ENCODE measurements around the gene TSPAN5. TPM values are rescaled to one million over a fixed set of nuclear protein-coding genes. Genes with fewer than 3 reads are reported as not detected.

Gene TSPAN5
- total and polyA plus RNA-seq, 8 donors, result 0.23 to 2.6 (median 1.2) TPM

- TF ChIP-seq, protein P1, sequence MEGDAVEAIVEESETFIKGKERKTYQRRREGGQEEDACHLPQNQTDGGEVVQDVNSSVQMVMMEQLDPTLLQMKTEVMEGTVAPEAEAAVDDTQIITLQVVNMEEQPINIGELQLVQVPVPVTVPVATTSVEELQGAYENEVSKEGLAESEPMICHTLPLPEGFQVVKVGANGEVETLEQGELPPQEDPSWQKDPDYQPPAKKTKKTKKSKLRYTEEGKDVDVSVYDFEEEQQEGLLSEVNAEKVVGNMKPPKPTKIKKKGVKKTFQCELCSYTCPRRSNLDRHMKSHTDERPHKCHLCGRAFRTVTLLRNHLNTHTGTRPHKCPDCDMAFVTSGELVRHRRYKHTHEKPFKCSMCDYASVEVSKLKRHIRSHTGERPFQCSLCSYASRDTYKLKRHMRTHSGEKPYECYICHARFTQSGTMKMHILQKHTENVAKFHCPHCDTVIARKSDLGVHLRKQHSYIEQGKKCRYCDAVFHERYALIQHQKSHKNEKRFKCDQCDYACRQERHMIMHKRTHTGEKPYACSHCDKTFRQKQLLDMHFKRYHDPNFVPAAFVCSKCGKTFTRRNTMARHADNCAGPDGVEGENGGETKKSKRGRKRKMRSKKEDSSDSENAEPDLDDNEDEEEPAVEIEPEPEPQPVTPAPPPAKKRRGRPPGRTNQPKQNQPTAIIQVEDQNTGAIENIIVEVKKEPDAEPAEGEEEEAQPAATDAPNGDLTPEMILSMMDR (IDR thresholded peaks at IDR 0.05), result no peak
- DNase-seq, result no peak
- Histone ChIP-seq H3K36me3 (no peaks in the 10 kb centered on the region), H3K27ac (no peak overlapping the region), H3K4me3 (no peak overlapping the region), H3K9me3 (no peaks in the 10 kb centered on the region), H3K27me3 (no peaks in the 10 kb centered on the region), H3K4me1 (peaks cover 0 to 10% (median 0%) of the 10 kb centered on the region in 3 donors)
- intact Hi-C loops (cut with DNase I), result no loop called here
- no peak for FAIRE-seq
- whole genome bisulfite sequencing, 2 donors, result 54 to 58% methylated on average over 3 of the region's 3 CpGs
- peak in 2 of 4 donors; percentile 8 to 11 for ATAC-seq
These were observed 30.7 kb downstream of the TSPAN5 start for GRCh38 chr4:98627531-98628257.

DNA sequence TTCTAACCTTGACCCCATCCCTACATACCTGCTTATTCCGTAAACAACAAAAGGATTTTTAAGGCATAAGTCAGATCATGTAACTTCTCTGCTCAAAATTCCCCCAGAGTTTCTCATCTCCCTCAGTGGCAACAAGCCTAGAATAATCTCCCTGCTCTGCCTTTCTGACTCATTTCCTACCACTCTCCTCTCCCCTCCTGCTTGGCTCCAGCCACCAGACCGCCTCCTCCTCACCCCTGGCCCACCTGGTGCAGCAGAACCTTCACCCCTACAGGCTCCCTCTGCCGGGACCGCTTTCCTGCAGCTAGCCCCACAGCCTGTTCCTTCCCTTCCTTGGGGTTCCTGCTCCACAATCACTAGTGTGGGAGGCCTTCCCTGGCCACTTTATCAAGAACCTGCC is 32.1 kb downstream of the TSPAN5 start:
- H3K27me3 ChIP-seq, result no peaks in the 10 kb centered on the region
- intact Hi-C loops (cut with DNase I), result no loop called here
- H3K4me1 ChIP-seq, result peaks cover 0 to 9% (median 0%) of the 10 kb centered on the region in 3 donors
- TF ChIP-seq, protein P1 (IDR thresholded peaks at IDR 0.05), result no peak
- 85 to 89% methylated on average over 4 of the region's 4 CpGs for WGBS, 2 donors
- no peak overlapping the region for H3K4me3 ChIP-seq
- no peaks in the 10 kb centered on the region for H3K9me3 ChIP-seq
- FAIRE-seq (no peak), ATAC-seq (peak in 2 of 4 donors; percentile 58 to 64), DNase-seq (no peak)
- H3K27ac ChIP-seq, result no peak overlapping the region
- no peaks in the 10 kb centered on the region for H3K36me3 ChIP-seq

GRCh38 chr4:98625920-98626319 is 32.5 kb downstream of the TSPAN5 start:
- FAIRE-seq (no peak), DNase-seq (no peak), ATAC-seq (no peak)
- no peak overlapping the region for H3K27ac ChIP-seq
- TF ChIP-seq, protein P1 (IDR thresholded peaks at IDR 0.05), result no peak
- no peaks in the 10 kb centered on the region for H3K9me3 ChIP-seq
- peaks cover 0 to 6% (median 0%) of the 10 kb centered on the region in 3 donors for H3K4me1 ChIP-seq
- no peaks in the 10 kb centered on the region for H3K36me3 ChIP-seq
- WGBS, 2 donors, result 81 to 91% methylated on average over 2 of the region's 2 CpGs
- intact Hi-C loops (cut with DNase I), result no loop called here
- H3K27me3 ChIP-seq, result no peaks in the 10 kb centered on the region
- H3K4me3 ChIP-seq, result no peak overlapping the region

DNA sequence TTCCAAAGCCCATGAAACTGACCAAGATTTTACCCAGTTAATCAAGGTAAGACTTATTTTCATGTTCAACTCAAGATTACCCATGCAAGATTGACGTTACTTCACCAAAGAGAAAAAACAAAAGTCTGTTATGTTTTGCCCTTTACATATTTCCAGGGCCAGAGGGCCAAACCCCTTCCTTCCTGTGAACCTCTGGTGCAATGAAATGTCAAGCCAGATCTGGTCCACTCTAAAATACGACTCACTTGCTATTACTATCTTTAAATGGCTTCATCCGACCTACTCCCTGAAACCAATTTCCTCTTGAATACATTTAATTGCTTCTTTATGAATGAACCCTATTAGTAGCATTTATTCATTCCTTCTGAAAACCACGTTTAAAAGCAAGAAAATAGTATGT is 33.0 kb downstream of the TSPAN5 start:
- intact Hi-C loops (cut with DNase I), result no loop called here
- Histone ChIP-seq H3K4me1 (peaks cover 0 to under 1% (median 0%) of the 10 kb centered on the region in 3 donors), H3K27ac (no peak overlapping the region), H3K9me3 (no peaks in the 10 kb centered on the region), H3K4me3 (no peak overlapping the region), H3K27me3 (no peaks in the 10 kb centered on the region), H3K36me3 (no peaks in the 10 kb centered on the region)
- ATAC-seq, result no peak
- TF ChIP-seq, protein P1 (IDR thresholded peaks at IDR 0.05), result no peak
- WGBS, 2 donors, result 80 to 84% methylated on average over 4 of the region's 4 CpGs
- no peak for FAIRE-seq
- no peak for DNase-seq

DNA sequence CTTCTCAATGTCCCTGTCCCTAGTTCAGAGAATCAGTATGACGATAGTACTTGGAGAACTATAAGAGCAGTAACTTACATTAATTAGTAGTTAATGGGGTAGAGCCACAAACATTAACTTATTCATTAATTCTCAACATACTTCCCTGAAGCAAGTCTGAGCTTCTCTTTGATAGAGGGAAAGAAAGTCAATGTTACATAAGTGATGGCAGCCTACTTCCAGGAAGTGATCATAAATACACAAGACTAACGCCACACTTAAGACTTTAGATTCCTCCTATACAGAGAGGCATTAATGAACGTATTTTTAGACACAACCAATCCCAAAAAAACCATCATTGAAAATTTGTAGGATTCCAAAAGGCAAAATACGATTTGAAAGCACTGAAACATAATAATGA is 33.8 kb downstream of the TSPAN5 start:
- 85 to 92% methylated on average over 4 of the region's 4 CpGs for WGBS, 2 donors
- H3K4me3 ChIP-seq, result no peak overlapping the region
- intact Hi-C loops (cut with DNase I), result no loop called here
- no peaks in the 10 kb centered on the region for H3K36me3 ChIP-seq
- no peak for ATAC-seq
- H3K4me1 ChIP-seq, result no peaks in the 10 kb centered on the region
- no peaks in the 10 kb centered on the region for H3K27me3 ChIP-seq
- no peak for FAIRE-seq
- no peak overlapping the region for H3K27ac ChIP-seq
- DNase-seq, result no peak
- no peaks in the 10 kb centered on the region for H3K9me3 ChIP-seq
- TF ChIP-seq, protein P1 (IDR thresholded peaks at IDR 0.05), result no peak

All from pancreas (tissue), 10 donors.